SK-N-SH (cell line): ENCODE results near the gene RAP1B.

Experiments
- CTCF ChIP-seq: fragments of 200-600 bp; sonication (generic); IDR thresholded peaks from 2 replicates; pipeline ENCODE4 v1.6.1; 2017; ENCODE audit warnings: antibody characterized with exemption, mild to moderate bottlenecking, moderate library complexity
- IRF3 ChIP-seq: fragments of 150-350 bp; IDR thresholded peaks from 2 replicates; pipeline ENCODE4 v1.6.1; 2016; ENCODE audit warnings: mild to moderate bottlenecking, low read depth, low read length
- POLR2AphosphoS5 ChIP-seq: IDR thresholded peaks from 2 replicates; pipeline ENCODE4 v1.6.1; 2012; ENCODE audit warnings: low read depth, low read length
- TAF1 ChIP-seq: IDR thresholded peaks from 2 replicates; pipeline ENCODE4 v1.6.1; 2012; ENCODE audit warnings: low read depth, mild to moderate bottlenecking, low read length, moderate library complexity, borderline replicate concordance
- YY1 ChIP-seq: IDR thresholded peaks from 2 replicates; pipeline ENCODE4 v1.4.0; 2012; ENCODE audit warnings: low read depth, mild to moderate bottlenecking

- TF ChIP-seq CTCF, result no peak
- no peak for TF ChIP-seq POLR2AphosphoS5
- no peak for TF ChIP-seq YY1
- TF ChIP-seq IRF3, result no peak
- TF ChIP-seq TAF1, result no peak
Measured at GRCh38 chr12:68686262-68686594, 75.5 kb downstream of the RAP1B start.
